ENCODE data around the gene CYFIP2.

The CYFIP2 gene

DNA sequence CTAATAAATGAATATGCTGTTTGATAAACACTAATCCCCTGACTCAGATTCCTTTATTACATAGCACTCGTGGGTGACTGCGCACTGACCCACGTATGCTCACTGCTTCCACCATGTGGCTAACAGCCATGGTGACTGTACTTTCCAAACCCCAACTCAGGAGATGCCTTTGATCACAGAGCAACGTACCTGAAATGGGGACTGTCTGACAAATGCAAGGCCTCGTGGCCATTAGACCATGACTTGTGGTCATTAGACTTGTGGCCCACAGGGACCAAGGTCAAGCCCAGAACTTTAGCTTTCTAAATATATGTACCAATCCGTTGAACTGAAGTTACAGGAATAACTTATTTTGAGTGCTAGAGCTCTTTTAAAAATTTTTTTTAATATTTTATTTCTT lies 46.6 kb downstream of the CYFIP2 start:
- peak overlapping the region; percentile 88 for H3K27ac Mint-ChIP-seq
- ATAC-seq (peak; percentile 97), DNase-seq (ENCODE audit: low spot score in 2 of 2) (peak; percentile 42 to 68)
- peaks cover 97% of the 10 kb centered on the region for H3K36me3 Mint-ChIP-seq
- H3K4me1 Mint-ChIP-seq: peaks cover 31% of the 10 kb centered on the region
- no peak overlapping the region for H3K4me3 Mint-ChIP-seq
- no peaks in the 10 kb centered on the region for H3K9me3 Mint-ChIP-seq

GRCh38 chr5:157322581-157322980 lies 56.7 kb downstream of the CYFIP2 start:
- H3K36me3 Mint-ChIP-seq: peaks cover 100% of the 10 kb centered on the region
- no peaks in the 10 kb centered on the region for H3K4me1 Mint-ChIP-seq
- no peaks in the 10 kb centered on the region for H3K9me3 Mint-ChIP-seq

DNA sequence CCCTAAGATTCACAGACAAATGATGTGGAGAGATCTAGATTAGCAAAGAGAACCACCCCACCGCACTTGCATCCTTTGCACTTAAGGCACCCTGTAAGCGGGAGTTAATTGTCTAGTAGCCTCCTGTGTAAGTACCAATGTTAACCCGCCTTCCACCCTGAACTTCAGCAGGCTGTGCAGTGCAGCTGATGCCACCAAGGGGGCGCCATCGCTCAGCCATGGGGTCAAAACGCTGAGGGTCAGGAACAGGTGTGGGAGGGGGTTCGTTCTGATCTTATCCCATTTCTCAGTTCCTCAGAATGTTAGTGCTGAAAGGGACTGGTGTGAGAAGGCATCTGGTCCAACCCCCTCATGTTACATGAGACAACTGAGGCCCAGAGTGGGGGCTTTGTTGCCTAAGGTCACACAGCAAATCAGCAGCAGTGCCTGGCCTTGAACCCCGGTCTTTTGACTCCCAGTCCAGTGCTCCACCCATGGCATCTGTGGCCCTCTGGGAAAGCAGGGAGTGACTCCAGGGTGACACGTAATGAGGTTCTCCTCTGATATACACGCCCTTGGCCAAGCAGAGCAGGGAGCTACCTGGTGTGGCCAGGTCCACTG lies 57.3 kb downstream of the CYFIP2 start:
- Mint-ChIP-seq H3K36me3 (peaks cover 100% of the 10 kb centered on the region), H3K4me1 (peaks cover 4% of the 10 kb centered on the region), H3K27ac (peak overlapping the region; percentile 77), H3K4me3 (no peak overlapping the region), H3K9me3 (no peaks in the 10 kb centered on the region)
- DNase-seq (ENCODE audit: low spot score in 2 of 2) (no peak), ATAC-seq (no peak)

More at GRCh38 chr5:157322581-157322980, 56.7 kb downstream of the CYFIP2 start:
- DNase-seq (ENCODE audit: low spot score in 2 of 2) (no peak), ATAC-seq (no peak)
- peak overlapping the region; percentile 77 for H3K27ac Mint-ChIP-seq
- H3K4me3 Mint-ChIP-seq: no peak overlapping the region

GRCh38 chr5:157324237-157324636 lies 58.3 kb downstream of the CYFIP2 start:
- peaks cover 100% of the 10 kb centered on the region for H3K36me3 Mint-ChIP-seq
- no peak overlapping the region for H3K4me3 Mint-ChIP-seq
- no peak overlapping the region for H3K27ac Mint-ChIP-seq
- ATAC-seq (no peak), DNase-seq (ENCODE audit: low spot score in 2 of 2) (no peak)
- H3K9me3 Mint-ChIP-seq: no peaks in the 10 kb centered on the region
- H3K4me1 Mint-ChIP-seq: peaks cover 8% of the 10 kb centered on the region

GRCh38 chr5:157326440-157327005 lies 60.6 kb downstream of the CYFIP2 start:
- H3K4me1 Mint-ChIP-seq: peaks cover 19% of the 10 kb centered on the region
- peaks cover 100% of the 10 kb centered on the region for H3K36me3 Mint-ChIP-seq
- DNase-seq (ENCODE audit: low spot score in 2 of 2) (no peak), ATAC-seq (no peak)
- H3K27ac Mint-ChIP-seq: peak overlapping the region; percentile 74
- no peak overlapping the region for H3K4me3 Mint-ChIP-seq
- H3K9me3 Mint-ChIP-seq: no peaks in the 10 kb centered on the region

DNA sequence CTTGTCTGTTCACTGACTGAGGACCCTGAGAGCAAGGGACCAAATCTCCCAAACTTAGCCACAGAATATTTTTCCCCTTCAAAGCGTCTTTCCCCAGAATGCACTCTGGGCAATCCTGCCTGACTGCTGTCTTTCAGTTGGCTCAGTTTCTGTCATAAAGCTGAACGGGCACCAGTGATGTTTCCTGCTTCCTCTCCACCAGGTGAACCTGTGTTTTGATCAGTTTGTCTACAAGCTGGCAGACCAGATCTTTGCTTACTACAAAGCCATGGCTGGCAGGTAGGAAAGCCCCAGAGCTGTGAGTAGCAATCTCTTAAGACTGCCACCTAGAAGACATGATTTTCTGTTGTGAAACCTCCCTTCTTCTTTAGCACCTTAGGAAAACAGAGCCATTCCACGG lies 61.8 kb downstream of the CYFIP2 start:
- peaks cover 20% of the 10 kb centered on the region for H3K4me1 Mint-ChIP-seq
- H3K9me3 Mint-ChIP-seq: no peaks in the 10 kb centered on the region
- ATAC-seq (no peak), DNase-seq (ENCODE audit: low spot score in 2 of 2) (no peak)
- H3K27ac Mint-ChIP-seq: peak overlapping the region; percentile 7
- H3K36me3 Mint-ChIP-seq: peaks cover 100% of the 10 kb centered on the region
- no peak overlapping the region for H3K4me3 Mint-ChIP-seq

- Mint-ChIP-seq H3K27ac (peak overlapping the region; percentile 7), H3K36me3 (peaks cover 100% of the 10 kb centered on the region), H3K9me3 (no peaks in the 10 kb centered on the region), H3K4me3 (peak overlapping the region; percentile 27), H3K4me1 (peaks cover 20% of the 10 kb centered on the region)
- ATAC-seq: peak; percentile 94
- peak; percentile 47 to 69 for DNase-seq (ENCODE audit: low spot score in 2 of 2)
Observed at GRCh38 chr5:157328277-157328912, 62.5 kb downstream of the CYFIP2 start.

GRCh38 chr5:157331807-157332206 lies 65.9 kb downstream of the CYFIP2 start:
- DNase-seq (ENCODE audit: low spot score in 2 of 2) (no peak), ATAC-seq (peak; percentile 55)
- no peak overlapping the region for H3K4me3 Mint-ChIP-seq
- H3K4me1 Mint-ChIP-seq: peaks cover 20% of the 10 kb centered on the region
- no peaks in the 10 kb centered on the region for H3K9me3 Mint-ChIP-seq
- H3K27ac Mint-ChIP-seq: peak overlapping the region; percentile 89
- H3K36me3 Mint-ChIP-seq: peaks cover 100% of the 10 kb centered on the region

DNA sequence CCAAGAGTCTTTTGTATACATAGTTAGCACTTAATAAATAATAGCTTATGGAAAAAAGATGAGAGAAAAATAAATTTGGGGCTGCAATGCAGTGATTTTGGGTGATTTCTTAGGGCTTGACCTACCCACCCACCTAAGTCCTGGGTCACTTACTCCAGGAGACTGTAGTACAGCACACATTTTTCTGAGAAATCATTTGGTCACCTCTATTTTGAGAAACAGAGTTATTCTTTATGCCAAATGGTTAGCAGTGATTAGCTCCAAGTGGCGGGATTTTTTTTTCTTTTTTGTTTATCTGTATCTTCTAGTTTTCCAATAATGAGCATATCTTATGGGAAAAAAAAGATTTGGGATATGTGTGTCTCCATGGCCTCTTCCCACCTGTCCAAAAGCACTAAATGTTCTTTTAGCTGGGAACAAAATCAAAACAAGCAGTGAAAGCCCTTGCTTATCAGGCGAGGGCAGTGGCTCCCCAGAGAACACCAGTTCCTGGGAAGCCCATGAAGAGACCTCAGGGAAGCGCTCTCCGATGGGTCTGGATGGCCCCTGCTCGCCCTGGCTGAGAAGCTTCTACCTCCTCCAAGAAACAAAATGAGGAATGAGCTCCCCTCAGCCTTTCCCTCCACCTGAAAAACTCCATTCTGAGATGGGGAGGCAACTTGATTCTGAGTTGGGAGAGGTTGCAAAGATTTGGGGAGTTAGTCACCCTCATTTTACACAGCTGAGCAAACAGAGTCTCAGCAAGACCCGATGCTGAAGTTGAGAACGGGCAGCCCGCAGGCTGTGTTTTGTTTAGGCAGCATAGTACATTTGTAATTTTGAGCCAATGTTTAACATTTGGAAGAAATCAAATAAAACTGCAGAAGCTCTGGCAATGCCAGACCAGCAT lies 69.9 kb downstream of the CYFIP2 start:
- no peak for ATAC-seq
- H3K9me3 Mint-ChIP-seq: no peaks in the 10 kb centered on the region
- no peak overlapping the region for H3K4me3 Mint-ChIP-seq
- DNase-seq (ENCODE audit: low spot score in 2 of 2): no peak
- H3K4me1 Mint-ChIP-seq: peaks cover 20% of the 10 kb centered on the region
- H3K27ac Mint-ChIP-seq: peak overlapping the region; percentile 73
- peaks cover 97% of the 10 kb centered on the region for H3K36me3 Mint-ChIP-seq

DNA sequence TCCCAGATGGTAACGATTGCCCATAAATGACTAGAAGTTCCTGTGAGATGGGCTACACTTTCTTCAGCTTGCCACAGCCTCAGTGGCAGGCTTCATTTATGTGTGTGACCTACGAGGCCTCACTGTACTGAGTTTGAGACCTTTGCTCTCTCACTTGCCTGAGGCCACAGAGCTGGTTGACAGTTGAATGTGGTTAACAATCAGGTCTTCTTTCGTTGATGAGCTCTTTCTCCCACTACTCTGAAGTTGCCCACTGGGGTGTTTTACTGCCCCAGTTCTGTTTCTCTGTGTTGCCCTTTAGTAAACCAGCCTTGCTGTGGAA lies 70.5 kb downstream of the CYFIP2 start:
- H3K27ac Mint-ChIP-seq: peak overlapping the region; percentile 73
- no peak for DNase-seq (ENCODE audit: low spot score in 2 of 2)
- H3K9me3 Mint-ChIP-seq: no peaks in the 10 kb centered on the region
- H3K4me1 Mint-ChIP-seq: peaks cover 18% of the 10 kb centered on the region
- ATAC-seq: no peak
- no peak overlapping the region for H3K4me3 Mint-ChIP-seq
- peaks cover 97% of the 10 kb centered on the region for H3K36me3 Mint-ChIP-seq

GRCh38 chr5:157339409-157339808 lies 73.5 kb downstream of the CYFIP2 start:
- Mint-ChIP-seq H3K36me3 (peaks cover 97% of the 10 kb centered on the region), H3K4me1 (peaks cover 41% of the 10 kb centered on the region), H3K9me3 (no peaks in the 10 kb centered on the region), H3K27ac (peak overlapping the region; percentile 73), H3K4me3 (no peak overlapping the region)
- no peak for DNase-seq (ENCODE audit: low spot score in 2 of 2)
- no peak for ATAC-seq

GRCh38 chr5:157342822-157343402 lies 77.0 kb downstream of the CYFIP2 start:
- DNase-seq (ENCODE audit: low spot score in 2 of 2): peak in 1 of 2 donors; percentile 68
- H3K4me1 Mint-ChIP-seq: peaks cover 62% of the 10 kb centered on the region
- ATAC-seq: no peak
- H3K4me3 Mint-ChIP-seq: peak overlapping the region; percentile 73
- peaks cover 97% of the 10 kb centered on the region for H3K36me3 Mint-ChIP-seq
- H3K27ac Mint-ChIP-seq: peak overlapping the region; percentile 96
- H3K9me3 Mint-ChIP-seq: no peaks in the 10 kb centered on the region

- Mint-ChIP-seq H3K36me3 (peaks cover 98% of the 10 kb centered on the region), H3K4me1 (peaks cover 69% of the 10 kb centered on the region), H3K9me3 (no peaks in the 10 kb centered on the region), H3K27ac (peak overlapping the region; percentile 96), H3K4me3 (peak overlapping the region; percentile 73)
- ATAC-seq (peak; percentile 97), DNase-seq (ENCODE audit: low spot score in 2 of 2) (peak in 1 of 2 donors; percentile 72)
Observed at GRCh38 chr5:157343842-157344790, 78.2 kb downstream of the CYFIP2 start.

DNA sequence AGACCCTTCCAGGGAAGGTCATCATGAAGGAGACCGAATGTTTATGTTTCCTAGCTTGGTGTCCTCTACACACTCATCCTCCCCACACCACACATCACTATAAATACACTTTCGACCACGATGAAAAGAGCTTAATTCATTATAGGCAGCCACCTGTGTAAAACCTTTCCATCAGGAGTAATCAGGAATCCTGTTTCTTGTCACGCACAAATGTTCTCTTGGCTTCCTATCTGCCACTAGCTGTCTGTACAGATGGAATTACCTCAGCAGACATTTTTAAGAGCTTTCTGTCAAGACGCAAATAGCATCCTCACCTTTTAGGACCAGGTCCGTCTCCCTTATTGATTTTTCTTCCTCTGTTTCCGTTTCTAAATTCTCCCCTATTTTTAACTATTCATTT lies 79.1 kb downstream of the CYFIP2 start:
- peak overlapping the region; percentile 73 for H3K4me3 Mint-ChIP-seq
- H3K36me3 Mint-ChIP-seq: peaks cover 96% of the 10 kb centered on the region
- peak overlapping the region; percentile 96 for H3K27ac Mint-ChIP-seq
- peaks cover 72% of the 10 kb centered on the region for H3K4me1 Mint-ChIP-seq
- no peaks in the 10 kb centered on the region for H3K9me3 Mint-ChIP-seq
- DNase-seq (ENCODE audit: low spot score in 2 of 2) (no peak), ATAC-seq (no peak)

Measured in stimulated activated effector memory CD8-positive, alpha-beta T cell treated with anti-CD3 and anti-CD28 coated beads, Interleukin-12 subunit alpha, Interleukin-12 subunit beta, amount 100 ng/mL, for 72 hours (primary cell).